NCI-H774 (cell line): ENCODE results near the gene PEBP1.
"Not testable (repeated sequence)": the region's sequence is repeated elsewhere in the genome, so short reads cannot be mapped to it uniquely, and the experiment has no call there.

Experiments used
- DNase-seq: peaks from one replicate; lab custom pipeline; 2025; lab: John Stamatoyannopoulos, UW

The PEBP1 gene

GRCh38 chr12:118135788-118136558 lies at the start of gene PEBP1:
Gene PEBP1 (plus strand): TSS chr12:118136124. CDS start chr12:118136210, 86 bp downstream.
- peak; percentile 89 for DNase-seq

- no peak for DNase-seq
These were observed 46.1 kb upstream of the PEBP1 start for GRCh38 chr12:118089782-118090181.

- no peak for DNase-seq
These were observed 41.9 kb upstream of the PEBP1 start for GRCh38 chr12:118094039-118094438.

- DNase-seq = no peak
These were observed 37.5 kb upstream of the PEBP1 start for GRCh38 chr12:118098401-118098800.

GRCh38 chr12:118098911-118099671 lies 36.8 kb upstream of the PEBP1 start:
- DNase-seq = peak; percentile 61

- DNase-seq = no peak
These were observed 34.9 kb upstream of the PEBP1 start for GRCh38 chr12:118101051-118101450.

- DNase-seq = no peak
These were observed 33.9 kb upstream of the PEBP1 start for GRCh38 chr12:118102070-118102469.

- DNase-seq = no peak
These were observed 33.3 kb upstream of the PEBP1 start for GRCh38 chr12:118102609-118103008.

- DNase-seq = peak; percentile 37
These were observed 32.7 kb upstream of the PEBP1 start for GRCh38 chr12:118103201-118103600.

- peak; percentile 89 for DNase-seq
These were observed 32.1 kb upstream of the PEBP1 start, which contains the start of gene VSIG10 for GRCh38 chr12:118103601-118104382. Gene VSIG10 (minus strand): TSS chr12:118104011. CDS start chr12:118103671, 340 bp downstream.

- DNase-seq = no peak
These were observed 28.9 kb upstream of the PEBP1 start for GRCh38 chr12:118107011-118107410.

GRCh38 chr12:118107694-118108093 lies 28.2 kb upstream of the PEBP1 start:
- DNase-seq = no peak

GRCh38 chr12:118109088-118109487 lies 26.8 kb upstream of the PEBP1 start:
- no peak for DNase-seq

GRCh38 chr12:118119449-118119879 lies 16.5 kb upstream of the PEBP1 start:
- no peak for DNase-seq

GRCh38 chr12:118120579-118121363 lies 15.2 kb upstream of the PEBP1 start:
- DNase-seq = peak; percentile 78

GRCh38 chr12:118122264-118122663 lies 13.7 kb upstream of the PEBP1 start:
- DNase-seq = no peak

GRCh38 chr12:118124333-118124874 lies 11.5 kb upstream of the PEBP1 start:
- DNase-seq = no peak

- no peak for DNase-seq
These were observed 10.2 kb upstream of the PEBP1 start for GRCh38 chr12:118125743-118126118.

- no peak for DNase-seq
These were observed 9.7 kb upstream of the PEBP1 start for GRCh38 chr12:118126119-118126757.

- no peak for DNase-seq
These were observed 8.1 kb upstream of the PEBP1 start for GRCh38 chr12:118127867-118128266.

GRCh38 chr12:118129436-118129835 lies 6.5 kb upstream of the PEBP1 start:
- DNase-seq = not testable (repeated sequence)
